ENCODE data around the gene ACBD6. TPM values are rescaled to one million over a fixed set of nuclear protein-coding genes. Genes with fewer than 3 reads are reported as not detected.

The ACBD6 gene
- total and polyA plus RNA-seq, 4 experiments from 2014 or later, result 31.7 to 64.2 (median 44.9) TPM

DNA sequence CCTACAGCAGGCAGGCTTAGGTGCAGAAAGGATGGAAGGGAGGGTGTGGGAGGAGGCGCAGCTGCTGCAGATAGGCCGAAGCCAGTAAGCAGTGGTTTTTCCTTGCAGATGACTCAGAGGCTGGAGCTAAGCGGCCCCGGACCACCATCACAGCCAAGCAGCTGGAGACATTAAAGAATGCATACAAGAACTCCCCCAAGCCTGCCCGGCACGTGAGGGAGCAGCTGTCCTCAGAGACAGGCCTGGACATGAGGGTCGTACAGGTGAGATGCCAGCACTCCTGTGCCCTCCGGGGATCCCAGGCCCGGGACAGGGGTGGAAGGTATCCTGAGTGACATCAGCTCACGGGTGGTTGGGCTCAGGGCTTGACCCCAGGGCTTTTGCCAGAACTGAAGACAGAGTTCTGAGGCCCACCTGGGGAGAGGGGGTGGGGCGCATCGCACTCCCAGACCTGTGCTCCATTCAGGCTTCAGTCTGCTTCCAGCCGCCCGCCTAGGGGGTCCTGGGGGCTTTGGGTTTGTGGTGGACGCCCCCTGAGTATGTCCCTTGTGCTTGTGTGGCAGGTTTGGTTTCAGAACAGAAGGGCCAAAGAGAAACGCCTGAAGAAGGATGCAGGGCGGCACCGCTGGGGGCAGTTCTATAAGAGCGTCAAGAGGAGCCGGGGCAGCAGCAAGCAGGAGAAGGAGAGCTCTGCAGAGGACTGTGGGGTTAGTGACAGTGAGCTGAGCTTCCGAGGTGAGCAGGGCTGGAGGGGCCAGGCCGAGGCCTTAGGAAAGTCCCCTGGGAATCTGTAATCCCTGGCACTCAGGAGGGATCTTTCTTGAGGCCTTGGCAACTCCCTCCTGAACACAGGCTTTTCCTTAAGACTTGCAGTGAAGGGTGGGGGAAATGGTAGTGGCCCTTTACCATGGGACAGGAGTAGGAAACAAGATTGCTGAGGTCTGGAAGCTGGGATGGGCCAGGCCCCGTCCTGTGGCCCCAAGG, 230.8 kb downstream of the ACBD6 start:
- intact Hi-C loops (cut with micrococcal nuclease), result no loop called here
- H3K9me3 ChIP-seq (ENCODE audit: control insufficient read depth in 1 of 2, low read length in 2 of 2), result no peaks in the 10 kb centered on the region
- Mint-ChIP-seq H3K27me3 (no peaks in the 10 kb centered on the region), H3K27ac (peak overlapping the region in 1 of 7 donors; percentile 18), H3K9me3 (no peaks in the 10 kb centered on the region), H3K4me1 (no peaks in the 10 kb centered on the region), H3K36me3 (peaks cover 19 to 34% of the 10 kb centered on the region in 2 donors), H3K4me3 (no peak overlapping the region)
- no peaks in the 10 kb centered on the region for H3K27me3 ChIP-seq (ENCODE audit: insufficient read depth, low read length)
- no peak overlapping the region for H3K4me3 ChIP-seq (ENCODE audit: low read length in 2 of 2)
- no peaks in the 10 kb centered on the region for H3K36me3 ChIP-seq (ENCODE audit: insufficient read depth, low read length)
- ChIA-PET POLR2A (ENCODE audit: partially characterized antibody) (no interaction called here), CTCF (ENCODE audit: partially characterized antibody) (no interaction called here)
- H3K27ac ChIP-seq (ENCODE audit: low read depth, low read length), result no peak overlapping the region
- H3K4me1 ChIP-seq (ENCODE audit: insufficient read depth, low read length), result no peaks in the 10 kb centered on the region
- no peak for DNase-seq

DNA sequence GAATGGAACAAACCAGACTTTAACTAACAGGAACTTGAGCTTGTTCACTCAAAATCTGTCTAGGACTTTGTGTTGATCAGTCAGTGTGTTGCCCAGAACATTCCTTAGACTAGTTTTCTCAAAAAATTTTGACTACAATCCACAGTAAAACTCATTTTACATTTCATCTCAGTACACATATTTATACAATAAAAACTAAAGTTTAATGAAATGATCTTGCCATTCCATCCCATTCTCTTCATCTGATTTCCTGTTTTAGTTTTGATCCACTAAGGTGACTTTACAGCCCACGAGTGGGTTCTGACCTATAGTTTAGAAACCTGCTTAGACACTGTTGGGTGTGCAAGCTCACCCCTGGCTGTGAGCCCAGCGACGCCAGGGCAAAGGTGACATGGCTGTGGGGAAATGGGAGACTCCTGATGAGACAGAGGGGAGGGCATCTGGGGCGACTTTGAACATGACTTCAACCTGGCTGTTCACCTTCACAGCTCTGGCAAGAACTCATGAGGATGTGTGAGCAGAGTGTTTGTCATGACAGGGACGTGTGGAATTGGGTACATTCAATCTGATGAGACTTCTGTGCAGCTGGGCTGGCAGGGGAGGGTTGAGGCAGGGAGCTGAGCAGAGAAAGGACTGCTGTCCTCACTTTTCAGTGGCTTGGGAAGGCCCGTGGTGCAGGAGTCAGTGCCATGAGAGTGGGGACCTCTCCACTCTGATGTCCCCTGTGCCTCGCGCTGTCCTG, 231.7 kb downstream of the ACBD6 start:
- intact Hi-C loops (cut with micrococcal nuclease), result no loop called here
- H3K4me1 ChIP-seq (ENCODE audit: insufficient read depth, low read length), result no peaks in the 10 kb centered on the region
- H3K4me3 Mint-ChIP-seq, result no peak overlapping the region
- no peaks in the 10 kb centered on the region for H3K9me3 Mint-ChIP-seq
- CTCF ChIA-PET (ENCODE audit: partially characterized antibody), result no interaction called here
- H3K36me3 ChIP-seq (ENCODE audit: insufficient read depth, low read length), result no peaks in the 10 kb centered on the region
- POLR2A ChIA-PET (ENCODE audit: partially characterized antibody), result no interaction called here
- no peak overlapping the region for H3K27ac ChIP-seq (ENCODE audit: low read depth, low read length)
- no peaks in the 10 kb centered on the region for H3K4me1 Mint-ChIP-seq
- peak overlapping the region in 3 of 7 donors; percentile 6 to 21 (median 11) for H3K27ac Mint-ChIP-seq
- H3K4me3 ChIP-seq (ENCODE audit: low read length in 2 of 2), result no peak overlapping the region
- no peaks in the 10 kb centered on the region for H3K9me3 ChIP-seq (ENCODE audit: control insufficient read depth in 1 of 2, low read length in 2 of 2)
- H3K27me3 ChIP-seq (ENCODE audit: insufficient read depth, low read length), result no peaks in the 10 kb centered on the region
- peaks cover 19 to 25% of the 10 kb centered on the region in 2 donors for H3K36me3 Mint-ChIP-seq
- no peaks in the 10 kb centered on the region for H3K27me3 Mint-ChIP-seq
- DNase-seq, result no peak

DNA sequence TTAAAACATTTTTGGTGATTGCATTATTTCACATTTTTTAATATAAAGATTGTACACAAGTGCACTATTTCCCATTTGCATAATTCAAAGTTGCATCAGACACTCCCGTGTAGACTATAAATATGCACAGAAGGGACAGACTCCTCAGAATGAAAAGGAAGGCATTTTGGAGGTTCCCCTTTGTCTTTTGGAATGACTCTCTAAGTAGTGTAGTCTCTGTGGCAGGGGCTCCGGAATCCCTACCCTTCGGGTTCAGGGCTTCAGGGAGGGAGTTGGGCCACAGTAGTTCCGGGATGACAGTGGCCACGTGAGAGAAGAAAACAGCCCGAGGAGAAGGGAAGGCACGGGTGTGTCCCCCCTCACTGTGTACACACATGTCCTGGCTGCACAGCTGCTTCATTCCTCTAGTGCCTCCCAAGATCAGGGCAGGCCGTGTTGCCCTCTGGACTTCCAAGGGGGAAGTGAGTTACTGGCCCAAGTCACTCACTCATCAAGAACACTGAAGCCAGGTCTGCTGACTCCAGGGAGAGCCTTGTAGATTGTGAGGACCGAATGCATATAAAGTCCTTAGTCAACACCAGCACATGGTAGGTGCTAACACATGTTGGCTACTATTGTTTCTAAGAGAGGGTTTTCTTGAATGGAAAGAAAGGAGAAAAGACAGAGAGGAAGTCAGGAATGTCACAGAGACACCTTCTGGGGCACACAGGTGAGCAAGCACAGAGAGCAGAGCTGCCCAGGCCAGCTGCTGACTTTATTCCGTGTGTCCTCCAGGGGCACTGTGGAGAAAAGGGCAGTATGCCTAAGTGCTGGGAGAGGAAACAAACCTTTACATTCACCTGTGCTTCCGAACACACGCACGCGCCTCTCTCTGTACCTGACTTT, 232.5 kb downstream of the ACBD6 start:
- DNase-seq, result no peak
- POLR2A ChIA-PET (ENCODE audit: partially characterized antibody), result no interaction called here

DNA sequence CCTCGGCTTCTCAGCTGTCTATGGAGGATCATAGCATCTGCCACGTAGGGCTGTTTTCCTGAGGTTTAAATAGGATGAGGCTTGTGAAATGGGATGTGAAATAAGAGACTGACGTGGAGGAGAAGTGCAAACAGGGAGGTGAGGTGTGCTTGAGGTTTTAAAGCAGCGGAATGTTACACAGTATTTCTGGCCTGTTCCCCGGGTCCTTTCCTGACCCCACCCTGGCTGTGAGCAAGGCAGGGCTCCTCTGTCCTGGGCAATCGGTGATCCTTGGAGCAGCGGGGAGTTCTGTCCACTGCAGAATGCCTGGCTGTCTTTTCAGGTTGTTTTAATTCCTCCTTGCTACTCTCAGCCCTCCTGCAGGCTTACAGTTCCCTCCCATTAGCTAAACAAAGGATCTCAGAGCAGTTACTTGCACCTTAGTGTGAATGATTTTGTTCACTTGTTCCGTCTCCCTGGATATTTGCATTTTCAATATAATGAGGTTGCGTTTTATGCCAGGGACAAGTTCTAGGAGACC, 233.8 kb downstream of the ACBD6 start:
- H3K27ac ChIP-seq (ENCODE audit: low read depth, low read length), result no peak overlapping the region
- Mint-ChIP-seq H3K27ac (no peak overlapping the region), H3K27me3 (no peaks in the 10 kb centered on the region), H3K4me3 (no peak overlapping the region), H3K36me3 (peaks cover 5% of the 10 kb centered on the region in 2 donors), H3K4me1 (no peaks in the 10 kb centered on the region), H3K9me3 (no peaks in the 10 kb centered on the region)
- no peak overlapping the region for H3K4me3 ChIP-seq (ENCODE audit: low read length in 2 of 2)
- H3K9me3 ChIP-seq (ENCODE audit: control insufficient read depth in 1 of 2, low read length in 2 of 2), result no peaks in the 10 kb centered on the region
- H3K27me3 ChIP-seq (ENCODE audit: insufficient read depth, low read length), result no peaks in the 10 kb centered on the region
- ChIA-PET CTCF (ENCODE audit: partially characterized antibody) (no interaction called here), POLR2A (ENCODE audit: partially characterized antibody) (no interaction called here)
- H3K4me1 ChIP-seq (ENCODE audit: insufficient read depth, low read length), result no peaks in the 10 kb centered on the region
- H3K36me3 ChIP-seq (ENCODE audit: insufficient read depth, low read length), result no peaks in the 10 kb centered on the region
- intact Hi-C loops (cut with micrococcal nuclease), result no loop called here
- DNase-seq, result no peak

More for the DNA sequence above, 232.5 kb downstream of the ACBD6 start:
- Histone ChIP-seq H3K36me3 (ENCODE audit: insufficient read depth, low read length) (no peaks in the 10 kb centered on the region), H3K9me3 (ENCODE audit: control insufficient read depth in 1 of 2, low read length in 2 of 2) (no peaks in the 10 kb centered on the region), H3K27me3 (ENCODE audit: insufficient read depth, low read length) (no peaks in the 10 kb centered on the region), H3K4me3 (ENCODE audit: low read length in 2 of 2) (no peak overlapping the region), H3K4me1 (ENCODE audit: insufficient read depth, low read length) (no peaks in the 10 kb centered on the region), H3K27ac (ENCODE audit: low read depth, low read length) (no peak overlapping the region)
- no peak overlapping the region for H3K27ac Mint-ChIP-seq
- CTCF ChIA-PET (ENCODE audit: partially characterized antibody), result no interaction called here
- no peaks in the 10 kb centered on the region for H3K9me3 Mint-ChIP-seq
- no peaks in the 10 kb centered on the region for H3K27me3 Mint-ChIP-seq
- peaks cover 11 to 17% of the 10 kb centered on the region in 2 donors for H3K36me3 Mint-ChIP-seq
- intact Hi-C loops (cut with micrococcal nuclease), result no loop called here
- H3K4me1 Mint-ChIP-seq, result no peaks in the 10 kb centered on the region
- H3K4me3 Mint-ChIP-seq, result no peak overlapping the region

DNA sequence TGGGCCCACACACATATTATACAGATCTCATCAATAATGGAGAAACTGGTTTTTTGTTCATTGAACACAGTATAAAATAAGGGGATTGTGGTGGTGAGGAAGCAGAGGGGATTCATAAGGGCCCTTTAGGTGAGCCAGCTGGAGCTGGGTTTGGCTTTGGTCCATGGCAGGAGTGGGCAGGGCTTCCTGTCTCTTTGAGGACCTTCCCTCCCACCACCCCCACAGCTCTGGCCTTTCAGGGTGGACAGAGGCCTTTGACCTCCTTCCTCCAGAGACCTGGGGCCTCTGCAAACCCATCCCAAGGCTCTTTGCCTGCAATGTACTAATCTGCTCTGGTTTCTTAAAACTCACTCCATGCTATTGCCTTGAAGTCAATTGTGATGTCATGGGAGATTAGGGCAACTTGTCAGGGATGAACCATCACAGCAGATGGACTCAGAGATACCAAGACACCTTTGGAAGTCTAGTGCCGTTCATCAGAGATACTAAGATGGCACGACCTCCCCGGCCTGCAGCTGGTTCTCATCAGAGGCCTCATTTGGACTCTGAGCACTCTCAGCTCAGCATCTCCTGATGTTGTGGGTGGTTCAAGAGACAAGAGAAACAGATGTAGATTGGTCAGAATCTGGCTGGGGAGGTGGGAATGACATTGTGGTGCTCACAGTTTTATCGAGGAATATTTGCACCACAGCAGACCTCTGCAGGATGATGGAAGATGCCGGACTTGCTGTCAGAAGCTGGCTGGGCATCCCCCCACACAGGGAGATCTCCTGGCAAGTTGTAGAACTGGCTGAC, 234.4 kb downstream of the ACBD6 start:
- no peaks in the 10 kb centered on the region for H3K27me3 ChIP-seq (ENCODE audit: insufficient read depth, low read length)
- Mint-ChIP-seq H3K4me1 (no peaks in the 10 kb centered on the region), H3K9me3 (no peaks in the 10 kb centered on the region), H3K36me3 (peaks cover 0 to 3% of the 10 kb centered on the region in 2 donors), H3K4me3 (no peak overlapping the region), H3K27me3 (no peaks in the 10 kb centered on the region), H3K27ac (no peak overlapping the region)
- H3K4me1 ChIP-seq (ENCODE audit: insufficient read depth, low read length), result no peaks in the 10 kb centered on the region
- H3K36me3 ChIP-seq (ENCODE audit: insufficient read depth, low read length), result no peaks in the 10 kb centered on the region
- DNase-seq, result no peak
- no peak overlapping the region for H3K27ac ChIP-seq (ENCODE audit: low read depth, low read length)
- POLR2A ChIA-PET (ENCODE audit: partially characterized antibody), result no interaction called here
- intact Hi-C loops (cut with micrococcal nuclease), result no loop called here
- no peak overlapping the region for H3K4me3 ChIP-seq (ENCODE audit: low read length in 2 of 2)
- CTCF ChIA-PET (ENCODE audit: partially characterized antibody), result no interaction called here
- H3K9me3 ChIP-seq (ENCODE audit: control insufficient read depth in 1 of 2, low read length in 2 of 2), result no peaks in the 10 kb centered on the region

DNA sequence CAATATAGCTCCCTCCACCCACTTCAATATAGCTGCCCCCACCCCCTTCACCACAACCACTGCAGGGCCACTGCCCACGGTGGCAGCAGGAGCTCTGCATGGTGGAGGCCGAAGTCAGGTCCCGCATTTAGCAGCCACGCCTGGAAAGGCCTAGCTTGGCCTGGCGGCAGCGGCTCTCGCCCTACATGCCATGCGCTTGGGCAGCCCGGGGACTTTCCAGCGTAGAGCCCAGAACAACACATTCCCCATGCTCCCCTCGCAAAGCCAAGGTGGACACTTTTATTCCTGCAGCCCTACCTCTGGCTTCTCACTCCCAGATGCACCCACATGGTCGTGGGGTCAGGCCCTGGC, 235.2 kb downstream of the ACBD6 start:
- Histone ChIP-seq H3K4me3 (ENCODE audit: low read length in 2 of 2) (no peak overlapping the region), H3K27ac (ENCODE audit: low read depth, low read length) (no peak overlapping the region), H3K27me3 (ENCODE audit: insufficient read depth, low read length) (no peaks in the 10 kb centered on the region), H3K36me3 (ENCODE audit: insufficient read depth, low read length) (no peaks in the 10 kb centered on the region), H3K4me1 (ENCODE audit: insufficient read depth, low read length) (no peaks in the 10 kb centered on the region), H3K9me3 (ENCODE audit: control insufficient read depth in 1 of 2, low read length in 2 of 2) (no peaks in the 10 kb centered on the region)
- Mint-ChIP-seq H3K4me3 (no peak overlapping the region), H3K9me3 (no peaks in the 10 kb centered on the region), H3K27me3 (no peaks in the 10 kb centered on the region), H3K27ac (no peak overlapping the region), H3K36me3 (peaks cover 0 to 1% of the 10 kb centered on the region in 2 donors), H3K4me1 (no peaks in the 10 kb centered on the region)
- POLR2A ChIA-PET (ENCODE audit: partially characterized antibody), result no interaction called here
- DNase-seq, result no peak
- intact Hi-C loops (cut with micrococcal nuclease), result no loop called here
- CTCF ChIA-PET (ENCODE audit: partially characterized antibody), result no interaction called here

Data from CD4-positive, alpha-beta memory T cell (primary cell).